ENCODE measurements around the gene CUBN.

DNA sequence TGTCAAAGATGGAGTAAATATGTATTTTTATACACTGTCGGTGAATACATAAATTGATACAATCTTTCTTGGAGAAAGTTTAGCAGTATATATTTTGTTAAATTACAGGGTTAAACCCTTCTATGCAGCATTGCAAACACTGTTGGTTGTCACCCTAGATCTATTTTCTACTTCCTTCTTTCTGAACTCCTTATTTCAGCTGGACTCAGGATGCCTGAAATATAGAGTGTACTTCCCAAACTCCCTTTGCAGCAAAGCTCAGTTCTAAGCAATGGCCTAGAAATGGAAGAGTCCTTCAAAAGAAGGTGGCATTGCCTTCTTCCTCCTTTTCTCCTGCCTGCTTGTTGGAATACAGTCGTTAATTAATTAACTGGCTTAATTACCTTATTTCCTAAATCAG is 20.6 kb downstream of the CUBN start:
- TF ChIP-seq, protein P1, sequence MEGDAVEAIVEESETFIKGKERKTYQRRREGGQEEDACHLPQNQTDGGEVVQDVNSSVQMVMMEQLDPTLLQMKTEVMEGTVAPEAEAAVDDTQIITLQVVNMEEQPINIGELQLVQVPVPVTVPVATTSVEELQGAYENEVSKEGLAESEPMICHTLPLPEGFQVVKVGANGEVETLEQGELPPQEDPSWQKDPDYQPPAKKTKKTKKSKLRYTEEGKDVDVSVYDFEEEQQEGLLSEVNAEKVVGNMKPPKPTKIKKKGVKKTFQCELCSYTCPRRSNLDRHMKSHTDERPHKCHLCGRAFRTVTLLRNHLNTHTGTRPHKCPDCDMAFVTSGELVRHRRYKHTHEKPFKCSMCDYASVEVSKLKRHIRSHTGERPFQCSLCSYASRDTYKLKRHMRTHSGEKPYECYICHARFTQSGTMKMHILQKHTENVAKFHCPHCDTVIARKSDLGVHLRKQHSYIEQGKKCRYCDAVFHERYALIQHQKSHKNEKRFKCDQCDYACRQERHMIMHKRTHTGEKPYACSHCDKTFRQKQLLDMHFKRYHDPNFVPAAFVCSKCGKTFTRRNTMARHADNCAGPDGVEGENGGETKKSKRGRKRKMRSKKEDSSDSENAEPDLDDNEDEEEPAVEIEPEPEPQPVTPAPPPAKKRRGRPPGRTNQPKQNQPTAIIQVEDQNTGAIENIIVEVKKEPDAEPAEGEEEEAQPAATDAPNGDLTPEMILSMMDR (IDR thresholded peaks at IDR 0.05), result no peak
- no peak for TF ChIP-seq POLR2A (IDR thresholded peaks at IDR 0.05)
